ENCODE data around the gene RRP15. TPM values are rescaled to one million over a fixed set of nuclear protein-coding genes. Genes with fewer than 3 reads are reported as not detected.
"Not testable (repeated sequence)": the region's sequence is repeated elsewhere in the genome, so short reads cannot be mapped to it uniquely, and the experiment has no call there.

The RRP15 gene
- total RNA-seq, 1 experiment from 2014 or later, result 25.6 TPM

- CTCF ChIA-PET, result no interaction called here
- no TSS peak for BruUV-seq (replicated peaks)
- H3K9ac ChIP-seq (ENCODE audit: low read length), result no peak overlapping the region
- no peak overlapping the region for H3K4me2 ChIP-seq (ENCODE audit: low read length)
- no peak for ATAC-seq
- intact Hi-C loops (cut with micrococcal nuclease), result no loop called here
- POLR2A ChIA-PET (ENCODE audit: unreplicated experiment), result no interaction called here
- H2AFZ ChIP-seq (ENCODE audit: low read length), result no peak overlapping the region
- no peak overlapping the region for H3K4me3 ChIP-seq (ENCODE audit: low read length)
- TF ChIP-seq CTCF (conservative IDR thresholded peaks at IDR 0.05; ENCODE audit: low read depth, low read length), result no peak
- TF ChIP-seq EZH2phosphoT487 (IDR thresholded peaks at IDR 0.05; ENCODE audit: borderline replicate concordance, low read length), result no peak
- TF ChIP-seq EZH2 (IDR thresholded peaks at IDR 0.05; ENCODE audit: low read length, unreplicated experiment), result no peak
- H3K9me2 ChIP-seq (replicated peaks; ENCODE audit: low read length), result no peaks in the 10 kb centered on the region
- no peaks in the 10 kb centered on the region for H3F3A ChIP-seq (ENCODE audit: low read length, unreplicated experiment)
- no peaks in the 10 kb centered on the region for H3K9me3 ChIP-seq (ENCODE audit: low read length)
- H3K36me3 ChIP-seq (ENCODE audit: low read depth, low read length), result peaks cover 29% of the 10 kb centered on the region; the same call in 1 of the 2 replicates
- H3K27ac ChIP-seq (ENCODE audit: low read length), result no peak overlapping the region
- peaks cover 11% of the 10 kb centered on the region for H3K4me1 ChIP-seq (ENCODE audit: insufficient read depth, low read length)
- no peak for DNase-seq
- H4K20me1 ChIP-seq (ENCODE audit: low read length), result no peaks in the 10 kb centered on the region
- H3K79me2 ChIP-seq (ENCODE audit: low read length), result 0 out of 2 replicates have a peak, but pooled peaks cover 11% of the 10 kb centered on the region
- H3K27me3 ChIP-seq (ENCODE audit: low read length), result no peaks in the 10 kb centered on the region
Measured at GRCh38 chr1:218317061-218317460, 32.0 kb downstream of the RRP15 start.

- H3K9me3 ChIP-seq (ENCODE audit: low read length); H2AFZ ChIP-seq (ENCODE audit: low read length); H3K9ac ChIP-seq (ENCODE audit: low read length); H3K79me2 ChIP-seq (ENCODE audit: low read length); BruUV-seq (replicated peaks); intact Hi-C loops (cut with micrococcal nuclease); H3K27ac ChIP-seq (ENCODE audit: low read length); H3K4me3 ChIP-seq (ENCODE audit: low read length); DNase-seq; H3K9me2 ChIP-seq (replicated peaks; ENCODE audit: low read length); H3F3A ChIP-seq (ENCODE audit: low read length, unreplicated experiment); CTCF ChIA-PET; H3K27me3 ChIP-seq (ENCODE audit: low read length); POLR2A ChIA-PET (ENCODE audit: unreplicated experiment); H4K20me1 ChIP-seq (ENCODE audit: low read length); H3K4me2 ChIP-seq (ENCODE audit: low read length); ATAC-seq; H3K4me1 ChIP-seq (ENCODE audit: insufficient read depth, low read length): not testable (repeated sequence)
- H3K36me3 ChIP-seq (ENCODE audit: low read depth, low read length), result peaks cover 38% of the 10 kb centered on the region
Measured at GRCh38 chr1:218320182-218320581, 35.1 kb downstream of the RRP15 start.

- Histone ChIP-seq H3K36me3 (ENCODE audit: low read depth, low read length) (peaks cover 31% of the 10 kb centered on the region), H3K4me3 (ENCODE audit: low read length) (no peak overlapping the region), H4K20me1 (ENCODE audit: low read length) (no peaks in the 10 kb centered on the region), H3K9me2 (replicated peaks; ENCODE audit: low read length) (no peaks in the 10 kb centered on the region), H2AFZ (ENCODE audit: low read length) (no peak overlapping the region), H3K4me1 (ENCODE audit: insufficient read depth, low read length) (no peaks in the 10 kb centered on the region), H3K79me2 (ENCODE audit: low read length) (0 out of 2 replicates have a peak, but pooled peaks cover 9% of the 10 kb centered on the region), H3K9ac (ENCODE audit: low read length) (no peak overlapping the region), H3K9me3 (ENCODE audit: low read length) (no peaks in the 10 kb centered on the region), H3F3A (ENCODE audit: low read length, unreplicated experiment) (no peaks in the 10 kb centered on the region), H3K4me2 (ENCODE audit: low read length) (no peak overlapping the region), H3K27me3 (ENCODE audit: low read length) (no peaks in the 10 kb centered on the region), H3K27ac (ENCODE audit: low read length) (no peak overlapping the region)
- TF ChIP-seq EZH2 (IDR thresholded peaks at IDR 0.05; ENCODE audit: low read length, unreplicated experiment), result no peak
- TF ChIP-seq EZH2phosphoT487 (IDR thresholded peaks at IDR 0.05; ENCODE audit: borderline replicate concordance, low read length), result no peak
- TF ChIP-seq CTCF (conservative IDR thresholded peaks at IDR 0.05; ENCODE audit: low read depth, low read length), result no peak
- ChIA-PET CTCF (no interaction called here), POLR2A (ENCODE audit: unreplicated experiment) (no interaction called here)
- intact Hi-C loops (cut with micrococcal nuclease), result no loop called here
- no peak for DNase-seq
- BruUV-seq (replicated peaks), result no TSS peak
- no peak for ATAC-seq
Measured at GRCh38 chr1:218322762-218323161, 37.7 kb downstream of the RRP15 start.

All from PC-3 (cell line).